Non-pigmented ciliary epithelial cell (primary cell): ENCODE data around the gene PEBP1.

Source experiments
- DNase-seq: peaks from one replicate; pipeline ENCODE4 v3.0.0-alpha.2; 2010; ENCODE audit warnings: low read depth

The PEBP1 gene

GRCh38 chr12:118136559-118137003, 657 bp downstream of the PEBP1 start:
- no peak for DNase-seq

GRCh38 chr12:118137148-118137678, 1.3 kb downstream of the PEBP1 start:
- no peak for DNase-seq

- no peak for DNase-seq
These were observed 4.9 kb downstream of the PEBP1 start for GRCh38 chr12:118140825-118141224.

- DNase-seq = no peak
These were observed 8.6 kb downstream of the PEBP1 start for GRCh38 chr12:118144499-118144898.

- DNase-seq = no peak
These were observed 9.3 kb downstream of the PEBP1 start for GRCh38 chr12:118145113-118145797.

GRCh38 chr12:118145798-118146156, 9.9 kb downstream of the PEBP1 start:
- no peak for DNase-seq

GRCh38 chr12:118148287-118148686, 12.4 kb downstream of the PEBP1 start:
- no peak for DNase-seq

GRCh38 chr12:118150625-118151024, 14.7 kb downstream of the PEBP1 start:
- DNase-seq = no peak

GRCh38 chr12:118151755-118152154, 15.8 kb downstream of the PEBP1 start:
- DNase-seq = no peak

- no peak for DNase-seq
These were observed 24.6 kb downstream of the PEBP1 start for GRCh38 chr12:118160536-118160935.

GRCh38 chr12:118164798-118165486, 29.0 kb downstream of the PEBP1 start:
- DNase-seq = peak; percentile 4

GRCh38 chr12:118166946-118167345, 31.0 kb downstream of the PEBP1 start:
- no peak for DNase-seq

- DNase-seq = no peak
These were observed 40.0 kb downstream of the PEBP1 start for GRCh38 chr12:118175823-118176447.

GRCh38 chr12:118183155-118183554, 47.2 kb downstream of the PEBP1 start:
- no peak for DNase-seq

- no peak for DNase-seq
These were observed 47.8 kb downstream of the PEBP1 start for GRCh38 chr12:118183711-118184110.

- no peak for DNase-seq
These were observed 49.9 kb downstream of the PEBP1 start for GRCh38 chr12:118185602-118186397.

- DNase-seq = no peak
These were observed 52.0 kb downstream of the PEBP1 start for GRCh38 chr12:118187751-118188435.

GRCh38 chr12:118188690-118189371, 52.9 kb downstream of the PEBP1 start:
- no peak for DNase-seq

- DNase-seq = peak; percentile 34
These were observed 53.8 kb downstream of the PEBP1 start for GRCh38 chr12:118189741-118190191.

- DNase-seq = no peak
These were observed 54.3 kb downstream of the PEBP1 start for GRCh38 chr12:118190266-118190665.

GRCh38 chr12:118193477-118193876, 57.6 kb downstream of the PEBP1 start:
- DNase-seq = no peak
